Measurements from ENCODE around the gene KDM7A. TPM values are rescaled to one million over a fixed set of nuclear protein-coding genes. Genes with fewer than 3 reads are reported as not detected.

KDM7A gene
- total and polyA plus RNA-seq, 2 of the 4 experiments (the other 2 are of a cell fraction) = 1.5 to 2.3 TPM

DNA sequence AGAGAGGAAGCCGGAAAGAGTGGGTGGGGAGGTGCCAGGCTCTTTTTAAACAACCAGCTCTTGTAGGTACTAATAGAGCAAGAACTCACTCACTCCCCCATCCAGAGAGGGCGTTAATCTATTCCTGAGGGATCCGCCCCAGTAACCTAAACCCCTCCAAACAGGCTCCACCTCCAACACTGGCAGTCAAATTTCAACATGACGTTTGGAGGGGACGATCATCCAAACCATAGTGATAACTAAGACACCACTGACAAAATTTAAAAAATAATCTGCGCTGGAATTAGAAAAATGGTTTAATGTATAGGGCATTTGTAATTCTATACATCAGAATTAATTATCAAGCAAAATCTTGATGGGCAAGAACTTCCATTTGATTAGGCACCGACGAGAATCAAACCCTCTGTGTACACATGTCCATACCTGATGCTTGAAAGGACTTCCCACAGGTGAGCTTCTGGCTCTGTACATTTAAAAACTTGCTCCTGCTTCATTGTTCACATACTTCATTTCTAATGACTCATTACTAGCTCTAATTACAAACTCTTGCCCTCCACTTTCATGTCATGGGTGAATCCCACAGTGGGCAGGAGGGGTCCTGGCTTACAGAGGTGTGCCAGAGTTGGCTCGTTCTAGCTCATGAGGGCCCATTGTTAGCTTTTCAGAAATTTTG, 20.6 kb upstream of the KDM7A start:
- no peak overlapping the region for H2AFZ ChIP-seq (replicated peaks; ENCODE audit: low read length, poor library complexity)
- no peak overlapping the region for H2BK15ac ChIP-seq (ENCODE audit: low read depth, low read length)
- H2BK20ac ChIP-seq (ENCODE audit: low read depth, low read length) = no peak overlapping the region
- dilution Hi-C loops (cut with HindIII; ENCODE audit: low sequenced_read_pairs, unreplicated experiment) (no loop called here), in situ Hi-C loops (cut with MboI; ENCODE audit: low sequenced_read_pairs) (loop anchor here (10.0 kb wide), 1 partner anchor 107 kb away; no protein-coding TSS in a partner anchor), intact Hi-C loops (cut with micrococcal nuclease) (no loop called here)
- ATAC-seq (ENCODE audit: low read depth) = no peak
- no peak overlapping the region for H3K56ac ChIP-seq (ENCODE audit: extremely low read depth, insufficient read depth, low read length)
- no peak overlapping the region for H3K27ac ChIP-seq (ENCODE audit: insufficient read depth, low read length)
- ChIA-PET CTCF (interaction anchor here (0.6 kb wide), 1 partner anchor 19 kb away, joined by 3 read pairs; no protein-coding TSS in a partner anchor), POLR2A (ENCODE audit: unreplicated experiment) (no interaction called here)
- no peak overlapping the region for H2BK5ac ChIP-seq (ENCODE audit: low read depth, low read length, poor library complexity, severe bottlenecking)
- no peaks in the 10 kb centered on the region for H3K4me1 ChIP-seq (ENCODE audit: control insufficient read depth, insufficient read depth, low read length)
- TF ChIP-seq CHD1 (IDR thresholded peaks at IDR 0.05; ENCODE audit: low read depth, low read length) = no peak
- H3K9me1 ChIP-seq (ENCODE audit: insufficient read depth, low read length) = peaks cover 4% of the 10 kb centered on the region; the same call in 1 of the 2 replicates
- H2AK9ac ChIP-seq (replicated peaks; ENCODE audit: low read depth, low read length, poor library complexity) = no peak overlapping the region
- no peak overlapping the region for H3K4me3 ChIP-seq (ENCODE audit: insufficient read depth, low read depth, low read length)
- 67% methylated on average over 2 of the region's 9 CpGs; no CpG with 5 or more reads in 1 of the 2 experiments for WGBS, 2 experiments (ENCODE audit: extremely low coverage in 2 of 2, insufficient read length in 1 of 2)
- no peaks in the 10 kb centered on the region for H3K36me3 ChIP-seq (ENCODE audit: control insufficient read depth, insufficient read depth, low read length)
- 0 out of 2 replicates have a peak, but pooled peaks cover 2% of the 10 kb centered on the region for H3K9me3 ChIP-seq (ENCODE audit: control insufficient read depth, insufficient read depth, low read length)
- H3K23ac ChIP-seq (ENCODE audit: low read depth, low read length) = no peak overlapping the region
- H4K91ac ChIP-seq (ENCODE audit: insufficient read depth, low read depth, low read length) = no peak overlapping the region
- H3K4ac ChIP-seq (ENCODE audit: low read depth, low read length) = no peak overlapping the region
- H4K5ac ChIP-seq (ENCODE audit: low read depth, low read length) = no peak overlapping the region
- no peak overlapping the region for H4K8ac ChIP-seq (ENCODE audit: low read depth in 2 of 2, low read length in 2 of 2)
- no TSS peak for BruUV-seq (replicated peaks)
- H3K4me2 ChIP-seq (ENCODE audit: low read depth, low read length) = no peak overlapping the region
- no peak overlapping the region for H3K18ac ChIP-seq (ENCODE audit: low read depth, low read length)
- no peak for DNase-seq
- H3K9ac ChIP-seq (ENCODE audit: low read depth, low read length) = no peak overlapping the region
- H3K27me3 ChIP-seq (ENCODE audit: control insufficient read depth, insufficient read depth, low read length) = peaks cover 11% of the 10 kb centered on the region
- H4K20me1 ChIP-seq (ENCODE audit: insufficient read depth, low read length) = no peaks in the 10 kb centered on the region
- H2BK120ac ChIP-seq (ENCODE audit: low read depth, low read length) = no peak overlapping the region
- no peak overlapping the region for H2AK5ac ChIP-seq (ENCODE audit: low read depth, low read length)
- no peak overlapping the region for H3K14ac ChIP-seq (replicated peaks; ENCODE audit: low read depth, low read length)
- H3K79me1 ChIP-seq (ENCODE audit: low read depth in 1 of 2, low read length in 2 of 2) = no peaks in the 10 kb centered on the region
